CD1c-positive myeloid dendritic cell (primary cell): Measurements from ENCODE around the gene ASPG.
A peak's percentile ranks its signal among the peaks of the same experiment; 100 is the strongest.

ENCODE experiments used
- DNase-seq: peaks from one replicate; pipeline ENCODE4 v3.0.0-alpha.2; 2016; ENCODE audit errors: extremely low spot score

Gene ASPG

DNA sequence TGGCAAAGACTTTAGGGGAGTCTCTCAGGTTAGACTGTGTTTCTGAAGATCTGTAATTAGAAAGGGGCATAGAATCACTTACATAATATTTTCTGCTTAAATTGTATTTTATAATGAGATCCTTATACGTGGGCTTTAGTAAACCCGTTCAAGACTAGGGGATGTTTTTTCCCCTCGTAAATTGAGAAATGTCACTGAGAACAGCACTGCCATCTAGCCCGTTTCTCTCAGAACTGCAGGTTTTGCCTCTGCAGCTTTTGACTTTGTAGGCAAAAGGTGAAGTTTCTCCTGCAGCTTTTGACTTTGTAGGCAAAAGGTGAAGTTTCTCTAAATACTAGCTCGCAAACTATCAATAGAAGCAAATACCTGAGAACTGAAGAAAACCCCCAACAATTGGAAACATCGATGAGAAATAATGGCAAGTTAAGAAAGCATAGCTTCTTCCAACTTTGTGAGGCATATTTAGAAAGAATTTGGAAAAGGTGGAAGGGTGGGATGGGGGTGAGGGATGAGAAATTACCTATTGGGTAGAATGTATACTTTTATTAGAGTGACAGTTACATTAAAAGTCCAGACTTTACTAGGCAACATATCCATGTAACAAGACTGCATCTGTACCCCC is 9.9 kb upstream of the ASPG start:
- no peak for DNase-seq

DNA sequence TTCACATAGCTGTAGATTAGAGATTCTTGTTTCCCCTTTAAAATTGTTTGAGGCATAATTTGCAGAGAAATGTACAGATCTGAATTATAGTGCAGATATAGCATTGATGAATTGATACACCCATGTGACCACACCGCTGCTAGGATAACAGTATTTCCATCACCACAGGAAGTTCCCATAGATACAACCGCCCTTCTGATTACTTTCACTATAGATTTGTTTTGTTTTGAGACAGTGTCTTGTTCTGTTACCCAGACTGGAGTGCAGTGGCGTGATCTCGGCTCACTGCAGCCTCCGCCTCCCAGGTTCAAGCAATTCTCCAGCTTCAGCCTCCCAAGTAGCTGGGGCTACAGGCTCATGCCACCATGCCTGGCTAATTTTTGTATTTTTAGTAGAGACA is 8.8 kb upstream of the ASPG start:
- no peak for DNase-seq

GRCh38 chr14:104078031-104078455 is 7.5 kb upstream of the ASPG start:
- peak; percentile 88 for DNase-seq

DNA sequence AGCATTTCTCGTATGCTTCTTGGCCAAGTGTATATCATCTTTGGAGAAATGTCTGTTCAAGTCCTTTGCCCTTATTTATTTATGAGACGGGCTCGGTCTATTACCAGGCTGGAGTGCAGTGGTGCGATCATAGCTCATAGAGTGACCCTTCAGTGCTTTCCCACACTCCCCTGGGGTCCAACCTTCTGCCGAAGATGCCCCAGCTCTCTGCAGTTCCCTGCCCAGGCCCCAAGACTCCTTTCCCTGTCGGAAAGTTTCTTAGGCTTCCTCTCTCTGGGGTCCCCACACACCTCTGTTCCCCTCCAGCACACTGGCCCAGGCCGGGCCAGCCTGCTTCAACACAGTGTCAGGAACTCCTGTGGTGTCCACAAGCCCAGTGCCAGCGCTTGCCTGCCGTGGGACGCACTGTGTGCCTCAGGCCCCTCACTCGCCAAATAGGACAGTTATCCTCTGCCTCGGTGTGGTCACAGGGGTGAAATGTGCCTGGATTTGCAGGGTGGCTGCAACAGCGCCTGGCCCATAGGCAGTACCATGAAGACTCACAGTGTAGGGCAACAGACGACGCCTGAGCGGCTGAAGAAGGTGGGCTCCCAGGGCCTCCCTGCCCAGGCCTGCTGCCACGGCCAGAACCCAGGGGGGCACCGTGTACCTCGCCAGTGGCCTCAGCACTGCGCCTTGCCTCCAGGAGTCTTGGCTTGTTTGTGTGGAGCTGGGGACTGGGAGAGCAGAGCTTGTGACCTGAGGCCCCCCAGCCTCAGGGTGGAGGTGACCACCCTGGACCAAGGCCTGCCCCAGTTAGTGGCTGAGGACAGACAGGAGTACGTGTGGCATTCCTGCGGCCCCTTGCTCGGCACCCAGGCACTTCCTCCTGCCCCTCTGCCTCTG is 4.9 kb upstream of the ASPG start:
- no peak for DNase-seq

DNA sequence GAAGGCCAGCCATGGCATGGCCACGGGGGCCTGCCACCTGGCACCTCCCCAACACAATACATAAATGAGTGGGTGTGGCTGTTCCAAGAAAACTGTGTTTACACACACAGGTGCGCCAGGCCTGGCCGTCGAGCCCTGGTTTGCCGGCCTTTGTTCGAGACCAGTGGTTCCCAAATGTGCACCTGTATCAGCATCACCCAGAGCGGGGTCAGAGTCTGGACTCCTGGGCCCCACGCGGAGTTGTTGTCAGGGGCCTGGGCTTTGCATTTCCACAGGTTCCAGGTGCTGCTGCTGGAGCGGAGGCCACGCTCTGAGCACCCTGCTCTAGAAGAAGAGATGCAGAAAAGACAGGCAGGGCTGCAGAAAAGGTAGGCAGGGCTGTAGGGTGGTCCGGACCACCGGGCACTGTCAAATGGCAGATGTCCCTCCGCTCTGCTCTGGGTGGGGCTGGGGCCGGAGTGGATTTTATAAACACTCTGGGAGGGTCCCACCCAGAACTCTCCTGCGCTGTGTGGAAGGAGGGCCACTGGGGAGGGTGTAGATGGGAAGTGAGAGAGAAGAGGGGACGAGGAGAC is 4.2 kb upstream of the ASPG start:
- DNase-seq, result no peak

DNA sequence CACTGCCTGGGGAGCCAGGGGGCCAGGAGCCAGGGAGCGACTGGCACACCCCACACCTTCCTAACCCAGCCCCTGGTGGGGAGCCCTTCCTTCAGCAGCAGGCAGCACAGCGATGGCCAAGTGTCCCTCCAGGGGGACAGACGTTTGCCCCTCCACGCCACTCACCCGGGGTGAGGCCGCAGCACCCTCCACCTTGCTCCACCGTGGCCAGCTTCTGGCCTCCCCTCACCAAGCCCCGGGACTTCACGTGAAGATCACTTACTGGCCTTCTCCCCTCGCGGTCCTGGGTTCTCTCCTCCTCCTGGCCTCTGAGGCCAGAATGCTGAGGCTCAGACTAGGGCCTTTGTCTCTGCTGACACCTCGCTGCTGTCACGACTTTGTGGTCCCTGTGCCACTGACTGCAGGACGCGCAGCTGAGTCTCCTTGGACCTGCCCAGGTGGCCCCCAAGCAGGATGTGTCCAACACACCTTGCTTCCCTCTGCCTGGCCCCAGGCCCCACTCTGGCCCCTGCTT is 3.5 kb upstream of the ASPG start:
- no peak for DNase-seq

DNA sequence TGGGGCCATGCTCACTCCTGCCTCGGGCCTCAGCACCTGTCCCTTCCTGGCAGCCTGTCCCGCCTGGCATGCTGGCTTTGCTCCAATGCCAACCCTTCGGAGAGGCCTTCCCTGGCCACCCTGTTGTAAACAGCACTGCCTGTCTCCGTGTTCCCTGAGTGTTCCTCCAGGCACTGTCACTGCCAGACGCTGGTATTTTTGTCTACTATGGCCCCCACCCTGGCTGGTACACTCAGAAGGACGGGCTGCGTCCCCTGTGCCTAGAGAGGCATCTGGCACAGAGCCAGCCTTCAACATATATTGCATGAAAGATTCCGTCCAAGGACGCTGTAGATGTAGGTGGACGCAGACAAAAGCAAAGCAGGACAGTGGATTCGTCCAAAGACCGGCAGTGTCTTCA is 2.7 kb upstream of the ASPG start:
- DNase-seq, result no peak

- no peak for DNase-seq
These were observed 1.1 kb upstream of the ASPG start for GRCh38 chr14:104084251-104085002.

GRCh38 chr14:104085889-104086201 is 345 bp downstream of the ASPG start:
- no peak for DNase-seq

- DNase-seq, result no peak
These were observed 735 bp downstream of the ASPG start for GRCh38 chr14:104086210-104086660.

DNA sequence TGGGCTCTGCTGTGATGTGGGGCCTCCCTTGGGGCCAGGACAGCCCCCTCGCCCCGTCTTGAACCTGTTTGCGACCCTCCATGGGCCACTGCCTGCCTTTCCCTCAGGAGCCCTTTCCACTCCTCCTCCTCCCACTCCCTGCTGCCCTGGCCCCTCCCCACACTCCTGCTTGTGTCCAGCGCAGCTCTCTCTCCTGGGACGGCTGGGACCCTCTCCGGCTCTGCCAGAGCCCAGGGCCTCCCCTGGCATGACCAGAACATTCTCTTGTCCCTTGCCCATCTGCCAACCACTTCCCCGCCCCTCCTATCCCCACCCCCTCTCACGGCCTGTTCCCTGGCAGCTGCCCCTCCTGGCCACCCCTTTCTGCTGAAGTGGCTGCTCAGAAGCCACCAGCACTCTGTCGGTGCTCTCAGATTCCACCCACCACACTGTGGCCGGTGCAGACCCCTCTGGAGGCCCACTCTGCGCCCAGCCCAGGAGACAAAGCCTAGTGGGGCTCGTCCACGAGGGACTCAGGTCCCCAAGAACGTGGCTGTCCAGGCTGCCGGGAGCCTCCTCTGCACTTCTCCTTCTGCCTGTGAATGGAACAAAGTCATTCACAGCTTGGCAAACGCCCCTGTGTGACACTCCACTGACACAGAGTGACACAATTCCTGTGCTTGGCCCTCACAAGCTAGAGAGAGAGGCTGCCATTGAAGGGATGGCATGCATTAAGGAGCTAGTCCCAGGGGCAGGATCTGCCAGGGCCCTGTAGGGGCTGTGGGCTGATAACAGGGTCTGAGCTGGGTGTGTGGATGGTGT is 1.4 kb downstream of the ASPG start:
- DNase-seq, result no peak

DNA sequence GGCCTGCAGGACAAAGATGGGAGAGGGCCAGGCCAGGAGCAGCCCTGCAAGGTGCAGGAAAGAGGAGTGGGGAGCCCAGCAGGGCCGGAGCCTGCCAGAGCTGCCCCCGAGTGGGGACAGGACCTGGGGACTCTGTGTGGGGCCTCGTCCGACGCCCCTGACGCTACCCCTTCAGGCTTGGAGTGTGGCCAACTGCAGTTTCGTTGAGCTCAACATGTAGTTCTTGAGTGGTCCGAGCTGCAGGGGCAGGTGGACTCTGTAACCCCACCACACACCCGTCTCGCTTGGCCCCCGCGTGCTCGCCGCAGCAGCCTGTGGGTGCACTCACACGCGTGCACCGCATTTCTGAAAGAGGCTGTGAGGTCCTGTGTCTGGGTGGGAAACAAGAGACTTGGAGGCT is 2.0 kb downstream of the ASPG start:
- DNase-seq, result no peak

DNA sequence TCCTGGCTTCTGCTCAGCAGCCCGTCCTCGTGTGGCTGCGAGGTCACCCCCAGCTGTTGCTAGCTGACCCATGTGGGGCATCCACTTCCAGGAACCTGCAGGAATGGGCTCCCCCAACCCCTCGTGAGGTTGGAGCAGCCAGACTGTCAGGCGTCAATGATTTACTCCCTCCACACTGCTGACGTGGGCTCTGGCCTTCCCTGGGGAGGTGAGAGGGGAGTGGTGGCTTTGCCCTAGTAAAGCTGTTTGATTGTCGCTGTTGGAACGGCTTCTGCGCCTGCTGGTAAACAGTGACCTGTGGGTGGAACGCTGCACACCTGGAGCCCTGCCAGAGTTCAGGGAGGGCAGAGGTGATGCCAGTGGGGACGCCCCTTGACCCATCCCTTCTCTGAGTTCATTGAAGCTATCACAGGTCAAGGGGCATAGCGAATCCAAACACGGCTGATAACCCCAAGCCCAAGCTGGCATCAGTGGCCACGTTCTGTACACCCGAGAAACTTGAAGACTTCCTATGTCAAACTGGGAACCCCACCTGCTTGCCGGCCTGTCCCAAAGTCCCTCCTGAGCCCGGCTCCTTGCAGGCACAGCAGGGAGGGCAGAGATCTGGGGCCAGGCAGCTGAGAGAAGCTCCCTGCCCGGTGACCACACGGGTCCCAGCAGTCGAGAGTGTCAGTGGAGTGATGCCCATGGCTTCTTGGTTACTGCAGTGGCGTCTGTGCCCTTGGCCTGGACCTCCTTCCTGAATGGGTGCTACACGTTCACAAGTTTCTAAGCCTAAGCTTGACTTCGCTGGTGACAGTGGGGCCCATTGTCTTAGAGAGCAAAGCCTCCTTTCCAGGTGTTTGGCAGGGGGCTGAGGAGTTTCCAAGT is 2.7 kb downstream of the ASPG start:
- no peak for DNase-seq

GRCh38 chr14:104090071-104090748 is 4.7 kb downstream of the ASPG start:
- no peak for DNase-seq

- no peak for DNase-seq
These were observed 5.8 kb downstream of the ASPG start for GRCh38 chr14:104091061-104091926.

DNA sequence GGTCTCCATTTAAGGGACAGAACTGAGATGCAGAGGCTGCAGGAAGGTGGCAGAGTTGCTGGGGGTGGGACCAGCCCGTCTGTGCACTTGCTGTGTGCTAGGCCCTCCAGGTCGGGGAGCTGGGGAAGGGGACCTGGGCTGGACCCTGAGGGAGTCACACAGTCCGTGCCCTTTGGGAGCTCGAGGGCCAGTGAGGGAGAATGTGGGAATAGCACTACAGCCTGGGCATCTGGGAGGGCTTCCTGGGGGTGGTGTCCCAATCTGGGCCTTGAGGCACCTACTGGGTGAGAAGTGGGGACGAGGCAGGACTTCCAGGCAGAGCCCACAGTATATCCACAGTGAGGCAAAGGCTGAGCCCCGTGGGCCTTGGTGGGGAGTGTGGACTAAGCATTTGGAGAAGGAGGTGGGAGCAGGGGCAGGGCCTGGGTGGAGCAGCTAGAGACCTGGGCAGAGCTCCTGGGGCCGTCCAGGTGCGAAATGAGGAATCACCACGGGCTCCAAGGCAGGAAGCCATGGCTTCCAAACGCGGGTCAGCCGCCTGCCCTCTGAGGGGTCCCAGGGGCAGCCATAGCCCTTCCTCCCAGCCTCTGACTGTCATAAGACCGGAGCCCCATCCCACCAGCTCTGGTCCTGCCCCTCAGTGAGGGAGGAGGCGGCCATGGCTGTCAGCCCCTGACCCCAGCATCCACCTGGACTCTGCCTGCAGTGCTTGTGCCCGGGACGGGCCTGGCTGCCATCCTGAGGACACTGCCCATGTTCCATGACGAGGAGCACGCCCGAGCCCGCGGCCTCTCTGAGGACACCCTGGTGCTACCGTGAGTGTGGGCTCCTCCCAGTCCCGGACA is 6.6 kb downstream of the ASPG start:
- DNase-seq, result no peak

- DNase-seq, result no peak
These were observed 7.4 kb downstream of the ASPG start for GRCh38 chr14:104092931-104093365.
